ENCODE measurements around the gene TFEB.

The TFEB gene

GRCh38 chr6:41664271-41664670 lies 71.1 kb downstream of the TFEB start (continued):
- TF ChIP-seq ZNF394 (tag by site-specific recombination; IDR thresholded peaks at IDR 0.05; ENCODE audit: borderline replicate concordance) = no peak
- TF ChIP-seq ZNF341 (tag by site-specific recombination; IDR thresholded peaks at IDR 0.05; ENCODE audit: low read depth) = no peak
- TF ChIP-seq ZNF10 (tag by site-specific recombination; IDR thresholded peaks at IDR 0.05) = no peak
- no peak for TF ChIP-seq ZFP37 (tag by site-specific recombination; IDR thresholded peaks at IDR 0.05)
- TF ChIP-seq ZNF239 (tag by site-specific recombination; IDR thresholded peaks at IDR 0.05) = no peak

DNA sequence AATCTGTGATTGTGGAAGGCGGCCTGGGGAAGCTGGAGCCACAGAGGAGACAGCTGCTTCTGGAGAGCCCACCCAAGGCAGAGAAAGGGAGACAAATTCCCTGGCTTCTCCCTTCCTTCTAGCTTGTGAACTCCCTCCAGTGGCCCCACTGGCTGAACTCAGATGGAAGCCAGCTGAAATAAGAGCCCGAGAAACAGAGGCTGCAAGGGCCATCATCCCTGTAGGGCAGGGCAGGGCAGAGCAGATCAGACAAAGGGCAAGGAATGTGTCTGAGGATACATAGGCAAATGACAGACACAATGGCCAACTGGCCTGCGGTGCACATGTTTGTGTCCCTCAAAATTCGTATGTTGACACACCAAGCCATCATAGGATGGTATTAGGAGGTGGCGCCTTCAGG lies 71.8 kb downstream of the TFEB start:
- Histone ChIP-seq H3K27ac (ENCODE audit: extremely low read depth, low read depth, low read length) (no peak overlapping the region), H3K4me1 (ENCODE audit: control insufficient read depth, insufficient read depth, low read length) (no peaks in the 10 kb centered on the region), H3K36me3 (ENCODE audit: control insufficient read depth in 2 of 2, insufficient read depth in 1 of 2, low read length in 2 of 2) (no peaks in the 10 kb centered on the region), H3K4me3 (ENCODE audit: low read depth, low read length) (no peak overlapping the region), H3K9me3 (ENCODE audit: control insufficient read depth, insufficient read depth, low read depth, low read length) (no peaks in the 10 kb centered on the region)
- POLR2A ChIA-PET = interaction anchor here (0.5 kb wide), 1 partner anchor 425 kb away, joined by 3 read pairs; no protein-coding TSS in a partner anchor
- CTCF ChIA-PET = interaction anchor here (1.7 to 3.3 kb wide), 2 partner anchors 61 to 295 kb away, joined by 4 to 16 read pairs; no protein-coding TSS in a partner anchor
- no peak for TF ChIP-seq ZNF654 (tag by site-specific recombination; IDR thresholded peaks at IDR 0.05; ENCODE audit: low read depth)
- no peak for TF ChIP-seq ZNF660 (tag by site-specific recombination; IDR thresholded peaks at IDR 0.05)
- TF ChIP-seq WT1 (tag by site-specific recombination; IDR thresholded peaks at IDR 0.05) = no peak
- no peak for TF ChIP-seq ZNF658 (tag by site-specific recombination; IDR thresholded peaks at IDR 0.05)
- TF ChIP-seq ZNF23 (tag by site-specific recombination; IDR thresholded peaks at IDR 0.05; ENCODE audit: borderline replicate concordance) = no peak
- TF ChIP-seq ZNF544 (tag by site-specific recombination; IDR thresholded peaks at IDR 0.05) = no peak

DNA sequence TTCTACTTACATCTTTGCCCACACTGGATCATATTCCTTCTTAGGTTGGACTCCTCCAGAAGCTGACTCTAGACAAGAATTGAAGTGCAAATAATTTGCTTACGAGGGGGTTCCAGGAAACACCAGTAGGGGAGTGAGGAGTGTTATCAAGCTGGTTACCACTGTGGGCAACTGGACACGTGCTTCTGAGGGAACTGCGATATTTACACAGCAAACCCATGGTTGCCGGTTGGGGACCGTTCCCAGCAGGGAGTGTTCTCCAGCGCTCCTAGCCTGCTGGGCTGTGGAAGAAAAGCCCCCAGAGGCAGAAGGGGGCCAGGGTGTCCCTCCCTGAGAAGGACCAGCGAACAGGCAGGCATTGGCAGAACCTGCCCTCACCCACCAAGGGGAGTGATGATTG lies 75.5 kb downstream of the TFEB start:
- ChIA-PET POLR2A (interaction anchor here (0.7 kb wide), 1 partner anchor 8 kb away, joined by 9 read pairs; no protein-coding TSS in a partner anchor), CTCF (interaction anchor here (0.6 to 3.9 kb wide), 3 partner anchors 41 to 384 kb away, joined by 3 to 21 read pairs (median 3); no protein-coding TSS in a partner anchor)
- H3K4me1 ChIP-seq (ENCODE audit: control insufficient read depth, insufficient read depth, low read length) = 0 out of 2 replicates have a peak, but pooled peaks cover 3% of the 10 kb centered on the region
- H3K9me3 ChIP-seq (ENCODE audit: control insufficient read depth, insufficient read depth, low read depth, low read length) = no peaks in the 10 kb centered on the region
- no peaks in the 10 kb centered on the region for H3K36me3 ChIP-seq (ENCODE audit: control insufficient read depth in 2 of 2, insufficient read depth in 1 of 2, low read length in 2 of 2)
- TF ChIP-seq GLIS1 (tag by site-specific recombination; IDR thresholded peaks at IDR 0.05) (peak; percentile 85), ZNF423 (tag by site-specific recombination; IDR thresholded peaks at IDR 0.05) (0 out of 2 replicates have a peak, but pooled peaks have one; percentile 23), SCRT2 (tag by site-specific recombination; IDR thresholded peaks at IDR 0.05) (no peak), OSR2 (tag by site-specific recombination; IDR thresholded peaks at IDR 0.05) (0 out of 2 replicates have a peak, but pooled peaks have one; percentile 19), ZIC2 (tag by site-specific recombination; IDR thresholded peaks at IDR 0.05) (peak; percentile 97)
- no peak overlapping the region for H3K27ac ChIP-seq (ENCODE audit: extremely low read depth, low read depth, low read length)
- H3K4me3 ChIP-seq (ENCODE audit: low read depth, low read length) = no peak overlapping the region

DNA sequence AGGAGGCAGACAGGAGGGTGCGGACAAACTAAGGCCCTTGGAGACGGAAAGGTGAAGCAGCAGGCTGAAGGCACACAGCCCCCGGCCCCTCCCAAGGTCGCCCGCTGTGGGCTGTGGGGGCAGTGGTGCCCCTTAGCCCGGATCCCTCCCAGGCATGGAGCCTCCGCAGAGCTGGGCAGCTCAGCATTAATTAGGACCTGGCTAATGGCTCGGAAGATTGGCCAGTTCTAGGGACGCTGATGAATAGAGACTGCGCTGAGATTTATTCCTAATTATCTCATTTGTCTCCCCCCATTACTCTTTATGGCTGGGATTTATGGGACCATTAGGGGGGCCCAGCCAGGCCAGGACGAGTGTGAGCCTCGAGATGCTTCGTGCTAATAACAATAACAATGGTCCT lies 76.8 kb downstream of the TFEB start:
- POLR2A ChIA-PET = interaction anchor here (1.0 kb wide), 1 partner anchor 47 kb away, joined by 3 read pairs; no protein-coding TSS in a partner anchor
- Histone ChIP-seq H3K36me3 (ENCODE audit: control insufficient read depth in 2 of 2, insufficient read depth in 1 of 2, low read length in 2 of 2) (no peaks in the 10 kb centered on the region), H3K4me1 (ENCODE audit: control insufficient read depth, insufficient read depth, low read length) (0 out of 2 replicates have a peak, but pooled peaks cover 3% of the 10 kb centered on the region), H3K9me3 (ENCODE audit: control insufficient read depth, insufficient read depth, low read depth, low read length) (no peaks in the 10 kb centered on the region), H3K27ac (ENCODE audit: extremely low read depth, low read depth, low read length) (no peak overlapping the region), H3K4me3 (ENCODE audit: low read depth, low read length) (no peak overlapping the region)
- CTCF ChIA-PET = interaction anchor here (0.8 kb wide), 1 partner anchor 290 kb away, joined by 4 read pairs; no protein-coding TSS in a partner anchor
- no peak for TF ChIP-seq ZFP41 (tag by site-specific recombination; IDR thresholded peaks at IDR 0.05; ENCODE audit: borderline replicate concordance)
- TF ChIP-seq ZNF768 (tag by site-specific recombination; IDR thresholded peaks at IDR 0.05) = no peak
- no peak for TF ChIP-seq ZNF140 (tag by site-specific recombination; IDR thresholded peaks at IDR 0.05)
- no peak for TF ChIP-seq ZNF707 (tag by site-specific recombination; IDR thresholded peaks at IDR 0.05)
- TF ChIP-seq ZNF670 (tag by site-specific recombination; IDR thresholded peaks at IDR 0.05; ENCODE audit: low read depth) = no peak
- TF ChIP-seq ZNF658 (tag by site-specific recombination; IDR thresholded peaks at IDR 0.05) = no peak
- TF ChIP-seq ZNF292 (tag by site-specific recombination; IDR thresholded peaks at IDR 0.05; ENCODE audit: borderline replicate concordance, low read depth) = no peak
- no peak for TF ChIP-seq ZNF175 (tag by site-specific recombination; IDR thresholded peaks at IDR 0.05)
- TF ChIP-seq ZNF585B (tag by site-specific recombination; IDR thresholded peaks at IDR 0.05) = no peak
- TF ChIP-seq ZNF239 (tag by site-specific recombination; IDR thresholded peaks at IDR 0.05) = no peak
- TF ChIP-seq ZNF473 (tag by site-specific recombination; IDR thresholded peaks at IDR 0.05) = no peak
- TF ChIP-seq SCRT1 (tag by site-specific recombination; IDR thresholded peaks at IDR 0.05; ENCODE audit: borderline replicate concordance) = no peak
- no peak for TF ChIP-seq ZBTB8A (tag by site-specific recombination; IDR thresholded peaks at IDR 0.05)
